ENCODE measurements around the gene PPARA.

Gene PPARA

GRCh38 chr22:46147061-46147460 lies 3.3 kb upstream of the PPARA start:
- no peak overlapping the region for H2AFZ ChIP-seq (ENCODE audit: low read length)
- no peak for TF ChIP-seq EZH2 (IDR thresholded peaks at IDR 0.05; ENCODE audit: borderline replicate concordance, low read length)
- TF ChIP-seq, protein P1, sequence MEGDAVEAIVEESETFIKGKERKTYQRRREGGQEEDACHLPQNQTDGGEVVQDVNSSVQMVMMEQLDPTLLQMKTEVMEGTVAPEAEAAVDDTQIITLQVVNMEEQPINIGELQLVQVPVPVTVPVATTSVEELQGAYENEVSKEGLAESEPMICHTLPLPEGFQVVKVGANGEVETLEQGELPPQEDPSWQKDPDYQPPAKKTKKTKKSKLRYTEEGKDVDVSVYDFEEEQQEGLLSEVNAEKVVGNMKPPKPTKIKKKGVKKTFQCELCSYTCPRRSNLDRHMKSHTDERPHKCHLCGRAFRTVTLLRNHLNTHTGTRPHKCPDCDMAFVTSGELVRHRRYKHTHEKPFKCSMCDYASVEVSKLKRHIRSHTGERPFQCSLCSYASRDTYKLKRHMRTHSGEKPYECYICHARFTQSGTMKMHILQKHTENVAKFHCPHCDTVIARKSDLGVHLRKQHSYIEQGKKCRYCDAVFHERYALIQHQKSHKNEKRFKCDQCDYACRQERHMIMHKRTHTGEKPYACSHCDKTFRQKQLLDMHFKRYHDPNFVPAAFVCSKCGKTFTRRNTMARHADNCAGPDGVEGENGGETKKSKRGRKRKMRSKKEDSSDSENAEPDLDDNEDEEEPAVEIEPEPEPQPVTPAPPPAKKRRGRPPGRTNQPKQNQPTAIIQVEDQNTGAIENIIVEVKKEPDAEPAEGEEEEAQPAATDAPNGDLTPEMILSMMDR (IDR thresholded peaks at IDR 0.05; ENCODE audit: low read length): no peak
- H3K36me3 ChIP-seq (ENCODE audit: insufficient read depth, low read length): no peaks in the 10 kb centered on the region
- no peaks in the 10 kb centered on the region for H3K9me3 ChIP-seq (ENCODE audit: low read length)
- H3K79me2 ChIP-seq (ENCODE audit: insufficient read depth, low read length): no peaks in the 10 kb centered on the region
- no peak overlapping the region for H3K27ac ChIP-seq (ENCODE audit: low read depth, low read length, poor library complexity, severe bottlenecking)
- H3K9me2 ChIP-seq (ENCODE audit: low read depth, low read length): no peaks in the 10 kb centered on the region
- H3K4me2 ChIP-seq (ENCODE audit: low read length): no peak overlapping the region
- H4K20me1 ChIP-seq (ENCODE audit: insufficient read depth, low read length): no peaks in the 10 kb centered on the region
- 0 out of 2 replicates have a peak, but pooled peaks cover 4% of the 10 kb centered on the region for H3K27me3 ChIP-seq (ENCODE audit: insufficient read depth, low read length)
- H3K9ac ChIP-seq (ENCODE audit: low read length): no peak overlapping the region
- no peak overlapping the region for H3K4me3 ChIP-seq (ENCODE audit: low read depth, low read length, poor library complexity, severe bottlenecking)
- peaks cover 18% of the 10 kb centered on the region for H3K4me1 ChIP-seq (ENCODE audit: insufficient read depth, low read length, severe bottlenecking)
- no peaks in the 10 kb centered on the region for H3F3A ChIP-seq (ENCODE audit: insufficient read depth, low read length)

- Histone ChIP-seq H3K27ac (ENCODE audit: low read depth, low read length, poor library complexity, severe bottlenecking) (no peak overlapping the region), H3K9me3 (ENCODE audit: low read length) (no peaks in the 10 kb centered on the region), H3K4me1 (ENCODE audit: insufficient read depth, low read length, severe bottlenecking) (peaks cover 23% of the 10 kb centered on the region), H3K9me2 (ENCODE audit: low read depth, low read length) (no peaks in the 10 kb centered on the region), H3K36me3 (ENCODE audit: insufficient read depth, low read length) (peaks cover 4% of the 10 kb centered on the region; the same call in 1 of the 2 replicates), H3K27me3 (ENCODE audit: insufficient read depth, low read length) (0 out of 2 replicates have a peak, but pooled peaks cover 4% of the 10 kb centered on the region), H3F3A (ENCODE audit: insufficient read depth, low read length) (no peaks in the 10 kb centered on the region), H3K4me3 (ENCODE audit: low read depth, low read length, poor library complexity, severe bottlenecking) (no peak overlapping the region), H3K9ac (ENCODE audit: low read length) (no peak overlapping the region), H3K4me2 (ENCODE audit: low read length) (no peak overlapping the region), H3K79me2 (ENCODE audit: insufficient read depth, low read length) (no peaks in the 10 kb centered on the region), H4K20me1 (ENCODE audit: insufficient read depth, low read length) (no peaks in the 10 kb centered on the region), H2AFZ (ENCODE audit: low read length) (no peak overlapping the region)
- no peak for TF ChIP-seq EZH2 (IDR thresholded peaks at IDR 0.05; ENCODE audit: borderline replicate concordance, low read length)
- TF ChIP-seq, protein P1 (IDR thresholded peaks at IDR 0.05; ENCODE audit: low read length): no peak
Measured at GRCh38 chr22:46147471-46148267, 2.7 kb upstream of the PPARA start.

DNA sequence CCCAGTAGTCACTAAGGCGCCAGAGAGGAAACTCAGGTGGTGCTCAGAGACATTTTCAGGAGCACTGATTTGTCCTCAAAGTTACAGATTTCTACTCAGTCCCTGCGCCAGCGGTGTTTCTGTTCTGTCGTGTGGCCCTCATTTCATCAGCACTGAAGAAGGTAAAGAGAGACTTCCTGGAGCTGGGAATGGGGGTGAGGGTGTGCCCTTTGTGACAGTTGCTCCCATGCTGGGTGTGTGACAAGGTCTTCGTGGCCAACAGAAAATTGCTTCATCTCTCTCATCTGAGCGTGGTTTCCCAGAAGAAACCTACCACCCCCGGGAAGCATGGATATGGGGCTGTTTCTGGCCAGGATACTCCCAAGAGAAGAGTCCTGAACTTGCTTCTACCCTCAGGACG lies 2.0 kb upstream of the PPARA start:
- H3K9ac ChIP-seq (ENCODE audit: low read length): no peak overlapping the region
- no peak overlapping the region for H3K4me2 ChIP-seq (ENCODE audit: low read length)
- peaks cover 23% of the 10 kb centered on the region for H3K4me1 ChIP-seq (ENCODE audit: insufficient read depth, low read length, severe bottlenecking)
- H3K27me3 ChIP-seq (ENCODE audit: insufficient read depth, low read length): no peaks in the 10 kb centered on the region
- H3K79me2 ChIP-seq (ENCODE audit: insufficient read depth, low read length): no peaks in the 10 kb centered on the region
- no peaks in the 10 kb centered on the region for H3F3A ChIP-seq (ENCODE audit: insufficient read depth, low read length)
- no peak overlapping the region for H3K27ac ChIP-seq (ENCODE audit: low read depth, low read length, poor library complexity, severe bottlenecking)
- H3K36me3 ChIP-seq (ENCODE audit: insufficient read depth, low read length): peaks cover 4% of the 10 kb centered on the region; the same call in 1 of the 2 replicates
- no peaks in the 10 kb centered on the region for H3K9me3 ChIP-seq (ENCODE audit: low read length)
- no peaks in the 10 kb centered on the region for H4K20me1 ChIP-seq (ENCODE audit: insufficient read depth, low read length)
- TF ChIP-seq, protein P1 (IDR thresholded peaks at IDR 0.05; ENCODE audit: low read length): no peak
- TF ChIP-seq EZH2 (IDR thresholded peaks at IDR 0.05; ENCODE audit: borderline replicate concordance, low read length): no peak
- H2AFZ ChIP-seq (ENCODE audit: low read length): no peak overlapping the region
- H3K4me3 ChIP-seq (ENCODE audit: low read depth, low read length, poor library complexity, severe bottlenecking): no peak overlapping the region
- no peaks in the 10 kb centered on the region for H3K9me2 ChIP-seq (ENCODE audit: low read depth, low read length)

Measured in OCI-LY1 (cell line).